NB4 (cell line): ENCODE measurements around the gene HCN2.
A peak's percentile ranks its signal among the peaks of the same experiment; 100 is the strongest.

ENCODE experiments used
- DNase-seq: peaks from one replicate; pipeline ENCODE4 v3.0.0; 2010; ENCODE audit warnings: low read depth
- H3K4me3 ChIP-seq: one replicate; pipeline ENCODE4 v1.5.1; 2011; ENCODE audit warnings: mild to moderate bottlenecking, low read depth, low read length, moderate library complexity
- CTCF ChIP-seq: IDR thresholded peaks from one replicate; pipeline ENCODE4 v1.5.1; 2012; ENCODE audit warnings: low read depth, low read length
- MAX ChIP-seq: IDR thresholded peaks from 2 replicates; pipeline ENCODE4 v1.6.1; 2011; ENCODE audit warnings: low read depth, low read length
- MYC ChIP-seq: IDR thresholded peaks from 2 replicates; pipeline ENCODE4 v1.6.1; 2011; ENCODE audit warnings: low read depth, low read length
- POLR2A ChIP-seq: IDR thresholded peaks from 2 replicates; pipeline ENCODE4 v1.6.1; 2011; ENCODE audit warnings: mild to moderate bottlenecking; ENCODE audit not compliant: insufficient read length; ENCODE audit errors: extremely low read depth

HCN2 gene

GRCh38 chr19:662207-662961 lies 72.7 kb downstream of the HCN2 start:
- TF ChIP-seq MYC (peak; percentile 43; the same call in 1 of the 2 replicates), CTCF (no peak), MAX (peak; percentile 53; the same call in 1 of the 2 replicates), POLR2A (peak; percentile 21)
- DNase-seq: peak; percentile 63
- H3K4me3 ChIP-seq: peak overlapping the region; percentile 80

- H3K4me3 ChIP-seq: peak within 1 kb of the TSS; percentile 80
- DNase-seq: peak; percentile 88
- TF ChIP-seq MYC (0 out of 2 replicates have a peak, but pooled peaks have one; percentile 34), CTCF (no peak), MAX (peak; percentile 9; the same call in 1 of the 2 replicates), POLR2A (peak; percentile 50)
Measured at GRCh38 chr19:662962-663681, 73.4 kb downstream of the HCN2 start, which contains the start of gene RNF126. Gene RNF126 (minus strand): TSS chr19:663214. CDS start chr19:663121, 93 bp downstream.

- TF ChIP-seq CTCF: no peak
- no peak for DNase-seq
- no peak overlapping the region for H3K4me3 ChIP-seq
Measured at GRCh38 chr19:663682-664117, 74.0 kb downstream of the HCN2 start.

GRCh38 chr19:664913-665443 lies 75.3 kb downstream of the HCN2 start:
- no peak overlapping the region for H3K4me3 ChIP-seq
- peak; percentile 82 for DNase-seq

More at GRCh38 chr19:664913-665443, 75.3 kb downstream of the HCN2 start:
- TF ChIP-seq POLR2A (no peak), CTCF (peak; percentile 62), MAX (peak; percentile 57)
